ENCODE measurements around the gene BBX.

The BBX gene

GRCh38 chr3:107756649-107757048, 233.9 kb downstream of the BBX start:
- DNase-seq: no peak

- DNase-seq: no peak
These were observed 234.4 kb downstream of the BBX start for GRCh38 chr3:107757140-107757539.

DNA sequence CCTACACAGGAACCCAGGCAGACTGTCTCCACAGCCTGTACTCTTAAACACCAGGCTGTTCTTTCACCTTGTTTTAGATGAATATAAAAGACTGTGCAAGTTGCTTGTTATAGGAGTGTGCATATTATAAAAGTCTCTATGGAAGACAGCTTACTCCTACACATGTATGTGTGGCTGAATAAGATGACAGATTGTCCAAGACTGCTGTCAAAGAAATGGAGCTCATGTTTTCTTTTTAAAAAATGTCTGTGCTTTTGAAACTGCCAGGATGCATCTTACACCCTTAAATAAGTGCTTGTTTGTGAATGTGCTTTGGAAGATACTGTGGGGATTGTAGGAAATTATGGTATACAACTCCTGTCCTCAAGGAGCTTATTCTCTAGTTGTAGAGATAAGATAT, 237.4 kb downstream of the BBX start:
- DNase-seq: no peak

DNA sequence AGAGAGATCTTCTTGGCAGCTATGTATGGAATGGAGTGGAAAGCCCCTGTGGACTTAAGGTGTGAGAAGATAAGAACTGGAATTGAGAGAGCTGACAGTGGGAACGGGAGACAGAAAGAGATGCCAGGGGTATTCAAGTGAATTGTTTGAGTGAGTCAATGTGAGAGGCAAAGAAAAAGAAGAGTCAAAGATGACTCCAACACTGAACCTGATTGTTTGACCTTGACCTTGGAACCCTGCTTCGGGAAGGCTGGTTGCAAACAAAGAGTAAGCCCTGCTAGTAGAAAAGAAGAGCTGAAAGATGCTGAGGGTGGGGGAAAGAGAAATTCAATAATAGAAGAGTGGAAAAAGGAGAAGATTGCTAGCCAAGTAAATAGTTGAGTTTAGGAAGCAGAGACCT, 238.6 kb downstream of the BBX start:
- no peak for DNase-seq

DNA sequence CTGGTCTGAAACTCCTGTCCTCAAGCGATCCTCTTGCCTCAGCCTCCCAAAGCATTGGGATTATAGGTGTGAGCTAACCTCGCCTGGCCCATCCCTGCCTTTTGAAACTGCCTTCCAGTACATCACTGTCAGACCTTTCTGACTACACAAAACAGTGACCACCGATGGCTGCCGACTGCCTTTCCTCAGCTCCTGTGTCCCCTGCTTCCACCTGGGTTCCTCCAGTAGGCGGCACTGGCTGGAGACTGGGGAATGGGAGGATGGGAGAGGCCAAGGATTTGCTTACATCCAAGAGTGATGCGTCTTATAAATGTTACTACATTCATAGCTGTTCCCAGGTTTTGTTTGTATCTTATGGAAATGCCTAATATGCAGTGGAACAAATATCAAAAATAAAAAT, 242.8 kb downstream of the BBX start:
- DNase-seq: no peak

- DNase-seq: no peak
These were observed 245.3 kb downstream of the BBX start for GRCh38 chr3:107767897-107768605.

GRCh38 chr3:107769882-107770281, 247.1 kb downstream of the BBX start:
- no peak for DNase-seq

DNA sequence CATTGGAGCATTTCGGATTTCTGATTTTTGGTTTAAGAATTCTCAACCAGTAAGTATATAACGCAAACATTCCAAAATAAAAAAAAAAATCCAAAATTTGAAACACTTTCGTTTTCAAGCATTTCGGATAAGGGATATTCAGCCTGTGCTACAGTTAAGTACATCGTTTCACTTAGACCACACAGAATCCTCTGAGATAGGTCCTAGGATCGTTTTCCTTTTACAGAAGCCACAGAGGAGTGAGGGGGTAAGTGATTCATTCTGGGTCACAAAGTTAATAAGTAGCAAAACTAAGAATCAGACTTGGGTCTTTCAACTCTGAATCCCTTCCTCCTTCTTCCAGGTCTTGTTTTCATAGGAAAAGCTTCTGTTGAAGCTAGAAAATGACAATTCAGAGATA, 249.3 kb downstream of the BBX start:
- no peak for DNase-seq

- no peak for DNase-seq
These were observed 253.2 kb downstream of the BBX start for GRCh38 chr3:107775974-107776373.

- no peak for DNase-seq
These were observed 258.5 kb downstream of the BBX start for GRCh38 chr3:107781253-107781652.

DNA sequence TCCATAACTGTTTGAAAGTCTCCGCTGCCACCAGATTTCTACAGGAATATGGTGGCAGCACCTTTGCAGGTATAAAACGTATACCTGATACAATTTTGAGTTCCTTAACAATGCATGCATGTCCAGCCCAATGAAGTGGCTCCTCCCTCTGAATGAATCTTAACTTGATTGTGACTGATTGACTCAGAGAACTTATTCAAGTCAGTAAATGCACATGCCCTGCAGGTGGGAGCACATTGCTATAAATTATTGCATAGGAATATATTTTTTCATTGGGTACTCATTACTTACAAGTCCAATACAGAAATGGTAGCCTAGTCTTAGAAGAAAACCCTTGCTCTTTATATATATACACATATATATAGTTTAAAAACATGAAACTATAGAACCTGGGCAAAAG, 259.3 kb downstream of the BBX start:
- DNase-seq: no peak

DNA sequence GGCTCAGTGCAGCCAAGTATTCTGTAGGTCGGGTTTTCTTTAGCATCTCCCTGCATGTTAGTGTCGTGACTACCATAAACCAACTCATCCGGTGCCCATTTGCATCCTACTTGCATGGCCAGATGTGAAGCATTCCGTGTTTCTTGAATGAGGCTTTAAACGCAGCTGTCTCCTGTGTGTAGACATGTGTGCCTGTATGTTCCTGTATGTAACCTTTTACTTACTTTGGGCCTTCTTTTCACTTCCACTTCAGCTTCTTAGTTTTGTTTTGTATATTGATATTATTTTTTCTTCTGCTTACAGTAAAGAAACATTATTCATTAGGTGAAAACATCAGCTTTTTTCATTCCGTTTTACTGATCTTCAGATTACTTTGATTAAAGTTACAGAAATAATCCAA, 267.9 kb downstream of the BBX start:
- no peak for DNase-seq

DNA sequence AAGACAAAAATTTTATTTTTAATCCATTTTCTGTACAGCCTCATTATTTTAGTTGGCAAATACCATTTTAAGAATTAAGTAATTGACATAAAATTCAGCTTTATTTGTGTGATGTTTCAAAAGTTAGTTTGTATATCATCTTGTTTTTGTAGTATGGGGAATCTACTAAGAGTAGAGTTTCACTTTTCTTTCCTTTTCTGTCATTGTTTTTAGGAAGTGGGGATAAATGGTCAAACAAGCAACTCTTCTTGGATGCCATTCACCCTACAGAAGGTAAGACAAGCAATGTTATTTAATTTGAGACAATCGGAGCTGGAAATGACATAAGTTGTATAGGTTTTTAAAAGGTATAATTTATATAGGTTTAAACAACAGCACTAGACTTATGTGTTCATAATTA, 268.3 kb downstream of the BBX start:
- no peak for DNase-seq

- no peak for DNase-seq
These were observed 268.7 kb downstream of the BBX start for GRCh38 chr3:107791450-107791849.

DNA sequence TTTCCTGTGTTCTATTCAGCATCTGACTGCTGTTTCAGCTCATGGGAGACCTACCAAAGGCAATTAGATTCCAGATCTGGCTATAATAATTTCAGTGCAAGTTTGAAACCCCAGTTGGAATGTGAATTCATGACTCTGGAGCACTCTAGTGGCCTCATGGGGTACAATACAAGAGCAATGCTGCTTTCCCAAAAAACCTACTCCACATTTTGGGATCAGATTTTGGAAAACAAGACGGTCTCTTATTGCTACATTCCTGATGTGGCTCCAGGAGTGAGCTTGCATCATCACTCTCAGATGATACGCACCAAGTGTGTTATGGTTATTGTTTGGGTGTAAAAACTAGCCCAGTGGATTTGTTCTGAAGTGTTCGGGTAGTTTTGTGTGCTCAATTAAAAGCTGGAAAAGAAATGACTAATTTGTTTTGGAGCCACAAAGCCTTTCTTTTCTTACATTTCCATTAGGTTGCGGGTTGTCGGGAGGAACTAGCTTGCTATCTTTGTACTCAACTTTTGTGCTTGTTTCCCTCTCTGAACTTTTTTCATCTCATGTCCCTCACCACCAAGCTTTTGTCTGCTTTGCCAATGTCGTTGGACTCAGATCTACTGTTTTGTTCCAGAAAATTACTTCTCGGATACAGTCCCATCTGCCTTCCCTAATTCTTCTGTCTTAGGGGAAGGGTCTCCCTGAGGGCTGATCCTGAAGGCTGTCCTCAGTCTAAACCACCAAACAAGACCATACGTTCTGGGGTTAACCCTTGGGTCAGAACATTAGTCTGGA, 272.1 kb downstream of the BBX start:
- no peak for DNase-seq

GRCh38 chr3:107795514-107796094, 272.8 kb downstream of the BBX start:
- DNase-seq: no peak

- DNase-seq: no peak
These were observed 274.0 kb downstream of the BBX start for GRCh38 chr3:107796791-107797190.

DNA sequence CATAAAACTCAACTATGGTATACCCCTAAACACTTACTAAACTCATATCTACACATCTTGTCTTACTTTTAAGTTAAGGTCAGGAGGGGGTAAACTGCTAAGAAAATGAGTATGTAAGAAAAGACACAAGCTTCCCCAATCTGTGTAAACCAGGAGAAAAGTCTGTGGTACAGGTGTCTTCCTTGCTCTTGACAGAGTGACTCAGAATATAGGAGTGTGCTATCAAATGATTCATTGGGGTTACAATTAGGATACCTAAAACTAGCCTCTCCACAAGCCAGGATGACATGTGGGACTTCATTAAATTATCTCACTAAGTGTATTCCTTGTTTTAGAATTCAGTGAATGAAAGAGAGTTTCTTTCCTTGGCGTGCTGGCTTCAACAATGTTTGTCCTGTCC, 274.8 kb downstream of the BBX start:
- DNase-seq: no peak

DNA sequence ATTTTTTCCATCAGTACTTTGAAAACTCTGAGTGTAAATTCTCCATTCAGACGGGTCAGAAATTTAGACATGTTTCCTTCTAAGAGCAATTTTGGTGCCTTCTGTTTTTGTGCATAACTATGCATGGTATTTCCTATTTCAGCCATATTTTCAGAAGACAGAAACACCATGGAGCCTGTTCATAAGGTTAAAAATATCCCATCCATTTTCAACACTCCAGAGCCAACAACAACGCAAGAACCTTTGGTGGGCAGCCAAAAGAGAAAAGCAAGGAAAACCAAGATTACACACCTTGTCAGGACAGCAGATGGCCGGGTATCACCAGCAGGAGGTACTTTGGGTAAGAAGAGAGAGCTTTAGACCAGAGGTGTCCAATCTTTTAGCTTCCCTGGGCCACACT, 275.6 kb downstream of the BBX start:
- DNase-seq: no peak

DNA sequence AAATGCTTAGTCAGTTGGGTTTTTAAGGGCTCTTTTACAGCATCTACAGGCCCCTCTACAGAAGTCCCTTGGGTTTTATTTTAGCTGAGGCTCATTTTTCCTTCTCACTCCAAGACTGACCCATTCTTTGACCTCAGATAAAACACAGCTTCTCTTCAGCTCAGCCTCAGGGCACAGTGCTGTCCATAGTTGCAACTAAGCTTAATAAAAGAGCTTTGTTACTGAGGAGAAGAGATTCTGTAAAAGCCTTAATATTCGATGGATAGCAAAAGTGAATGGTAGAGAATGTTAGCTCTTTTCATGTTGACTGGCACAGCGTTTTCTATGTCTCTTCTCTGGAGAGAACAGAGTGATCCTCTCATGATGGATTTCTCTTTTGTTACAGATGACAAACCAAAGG, 277.9 kb downstream of the BBX start:
- DNase-seq: no peak

GRCh38 chr3:107803170-107803569, 280.4 kb downstream of the BBX start:
- no peak for DNase-seq

DNA sequence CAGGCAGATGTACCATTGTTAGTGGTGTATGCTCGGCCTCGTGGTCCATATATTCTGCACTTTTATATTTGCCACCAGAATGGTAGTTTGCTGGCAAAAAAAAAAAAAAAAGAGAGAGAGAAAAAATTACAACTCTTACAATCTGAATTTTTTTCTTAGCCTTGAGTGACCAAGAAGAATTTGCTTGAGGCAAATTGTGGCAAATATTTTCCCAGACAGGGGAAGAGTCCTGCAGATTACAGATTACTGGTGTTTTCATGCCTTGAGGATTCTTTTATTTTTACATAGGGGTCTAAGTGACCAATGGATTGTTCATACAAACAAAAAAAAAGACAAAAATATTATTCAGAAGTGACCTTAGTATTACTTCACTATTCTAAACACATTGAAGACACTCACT, 283.3 kb downstream of the BBX start:
- DNase-seq: no peak

DNA sequence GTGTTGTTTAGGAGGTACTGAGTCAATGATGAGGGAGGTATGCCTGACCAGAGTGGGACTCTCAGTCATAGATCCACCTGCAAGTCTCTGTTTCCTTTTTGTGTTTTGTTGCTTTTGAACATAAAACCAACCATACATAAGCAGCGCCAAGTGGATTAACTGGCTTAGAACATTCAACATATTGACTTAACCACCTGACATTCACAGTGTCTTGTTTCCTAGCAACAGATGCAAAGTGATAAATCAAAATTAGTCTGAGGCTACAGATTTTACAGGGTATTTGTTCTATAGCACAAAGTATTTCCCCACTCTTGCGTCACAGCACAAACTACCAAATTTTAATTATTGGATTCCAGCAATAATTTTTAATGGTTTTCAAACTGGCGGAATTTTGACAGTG, 283.8 kb downstream of the BBX start:
- no peak for DNase-seq
